ENCODE data around the gene GGA3.
"Not testable (repeated sequence)": the region's sequence is repeated elsewhere in the genome, so short reads cannot be mapped to it uniquely, and the experiment has no call there.

The GGA3 gene

DNA sequence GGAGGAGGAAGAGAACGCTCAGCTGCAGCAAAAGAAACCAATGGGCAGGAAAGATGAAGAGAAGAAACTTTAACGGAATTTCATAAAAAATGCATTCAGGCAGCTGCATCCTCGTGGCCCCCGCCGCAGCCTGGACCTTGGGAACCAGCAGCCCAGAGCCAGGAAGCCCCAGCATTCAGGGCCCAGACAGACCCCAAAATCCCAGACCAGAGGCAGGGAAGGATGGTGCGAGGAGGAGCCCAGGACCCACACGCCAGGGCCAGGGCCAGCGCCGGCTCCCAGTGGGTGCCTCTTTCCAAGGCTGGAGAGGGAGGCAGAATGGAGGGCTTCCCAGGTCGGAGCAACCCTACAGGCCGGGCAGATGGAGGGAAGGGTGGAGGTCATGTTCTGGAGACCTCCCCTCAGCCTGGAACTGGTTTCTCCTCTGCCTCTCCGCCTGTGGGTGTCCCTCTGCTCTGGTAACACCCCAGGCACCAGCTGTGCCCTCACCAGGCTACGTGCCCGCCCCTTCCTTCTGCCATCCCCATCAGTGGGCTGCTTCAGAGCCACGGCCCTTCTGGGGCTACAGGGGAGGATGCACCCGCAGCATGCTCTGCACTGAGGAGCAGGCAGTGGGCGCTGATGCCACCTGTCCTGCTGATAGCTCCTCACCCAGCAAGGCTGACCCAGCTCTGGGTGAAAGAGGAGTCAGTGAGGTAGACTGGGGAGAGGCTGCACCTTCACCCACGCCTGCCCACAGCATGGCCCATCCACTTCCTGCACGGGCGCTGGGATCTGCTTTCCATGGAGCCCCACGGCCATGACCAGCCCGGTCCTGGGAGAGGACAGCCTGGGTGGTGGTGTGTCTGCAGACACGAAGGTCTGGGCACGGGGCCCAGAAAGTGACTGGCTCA is 10.8 kb upstream of the GGA3 start:
- DNase-seq, result no peak

DNA sequence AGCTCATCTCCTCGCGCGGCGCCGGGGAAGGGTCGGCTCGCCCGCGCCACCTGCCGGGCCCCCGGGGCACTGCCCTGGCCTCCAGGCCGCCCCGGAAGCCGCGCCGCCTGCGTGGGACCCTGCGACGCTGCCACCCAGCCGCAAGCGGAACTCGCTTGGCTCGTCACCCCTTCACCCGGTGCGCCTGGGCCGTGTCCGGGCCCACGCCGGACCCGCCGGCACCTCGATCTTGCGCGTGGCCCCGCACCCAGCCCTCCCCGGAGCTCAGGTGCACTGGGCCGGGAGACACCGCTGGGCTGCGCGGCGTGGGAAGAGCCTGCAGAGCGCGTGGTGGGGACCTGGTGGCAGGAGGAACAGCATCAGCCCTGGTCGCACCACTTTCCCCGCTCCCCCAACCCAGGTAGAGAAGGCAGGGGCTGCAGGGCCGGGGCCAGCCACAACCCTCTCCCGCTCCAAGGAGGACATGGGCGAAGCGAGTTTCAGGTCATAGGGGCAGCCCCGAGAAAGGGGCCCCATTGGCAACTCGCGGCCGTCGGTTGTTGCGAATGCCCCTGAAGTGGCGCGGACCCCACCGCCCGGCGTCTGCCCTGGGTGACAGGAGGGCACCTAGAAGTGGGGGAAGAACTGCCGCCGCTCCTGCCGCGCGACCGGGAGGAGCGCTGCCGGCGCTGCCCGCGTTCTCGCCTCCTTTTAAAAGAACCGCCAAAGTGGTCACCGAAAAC is 10.0 kb upstream of the GGA3 start:
- peak; percentile 88 for DNase-seq

DNA sequence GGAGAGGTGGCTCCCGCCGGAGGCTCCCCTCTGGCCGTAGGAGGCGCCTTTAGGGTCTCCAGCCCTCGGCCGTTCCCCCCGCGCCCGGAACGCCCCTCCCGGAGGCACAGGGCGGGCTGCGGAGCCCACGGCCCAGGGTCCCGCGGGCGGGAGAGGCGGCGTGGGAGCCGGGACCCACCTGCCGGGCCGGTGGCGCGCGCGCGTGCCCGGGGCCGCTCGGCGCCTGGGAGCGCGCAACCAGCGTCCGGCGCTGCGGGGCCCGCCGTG is 9.5 kb upstream of the GGA3 start, which contains the start of gene MIF4GD:
Gene MIF4GD, minus strand, starts transcription at position 266 of the 267 bp plus-strand sequence. CDS start 1,036 bp downstream, outside the sequence.
- DNase-seq, result no peak

DNA sequence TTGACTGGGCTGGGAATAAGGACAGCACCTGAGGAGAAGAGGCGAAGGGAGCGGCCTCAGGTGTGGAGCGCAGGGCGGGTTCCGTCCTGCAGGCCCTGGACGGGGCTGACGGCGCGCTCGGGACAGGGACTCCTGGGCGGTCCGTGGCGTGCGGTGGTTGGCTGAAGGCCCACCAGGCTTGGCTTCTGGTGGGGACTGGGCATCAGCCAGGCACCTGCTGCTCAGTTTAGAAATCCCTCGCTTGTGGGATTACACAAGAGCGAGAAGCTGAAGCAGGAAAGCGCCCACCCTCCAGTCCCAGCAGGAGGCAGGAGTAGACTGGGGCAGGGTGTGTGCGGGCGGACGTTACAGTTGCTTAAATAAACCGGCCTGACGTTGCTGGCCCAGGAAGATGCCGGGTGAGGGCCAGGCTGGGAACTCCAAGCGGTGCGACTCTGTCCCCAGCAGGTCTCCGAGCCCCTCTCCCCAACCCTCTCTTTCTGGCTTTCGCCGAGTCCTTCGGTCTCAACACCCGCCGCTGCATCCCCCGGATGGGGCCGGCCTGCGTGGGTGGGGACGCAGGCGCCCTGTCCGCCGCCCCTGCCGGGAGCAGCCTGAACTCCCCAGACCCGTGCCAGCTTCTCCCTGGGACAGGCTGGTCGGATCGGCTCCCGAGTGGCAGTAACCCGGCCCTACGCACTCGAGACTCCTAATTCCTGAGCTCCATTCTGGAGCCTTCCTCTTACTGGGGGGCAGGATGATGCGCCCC is 9.0 kb upstream of the GGA3 start:
- DNase-seq, result peak; percentile 50

DNA sequence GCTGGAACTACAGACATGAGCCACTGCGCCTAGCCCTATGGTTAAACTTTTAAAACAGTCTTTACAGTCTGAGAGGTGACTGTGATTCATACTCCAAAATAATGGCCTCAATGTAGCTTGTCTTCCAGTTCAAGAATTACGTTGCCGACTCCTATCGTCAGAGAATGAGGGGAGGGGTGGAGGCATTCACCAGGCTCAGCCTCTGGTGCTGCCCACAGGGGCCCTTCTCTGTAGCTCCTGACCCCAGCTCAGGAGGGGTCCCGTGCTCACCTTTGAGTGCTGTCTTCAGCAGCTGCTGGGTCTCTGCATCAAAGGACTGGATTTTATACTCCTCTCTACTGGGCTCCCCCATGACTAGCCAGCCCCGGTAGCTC is 8.4 kb upstream of the GGA3 start:
- no peak for DNase-seq

DNA sequence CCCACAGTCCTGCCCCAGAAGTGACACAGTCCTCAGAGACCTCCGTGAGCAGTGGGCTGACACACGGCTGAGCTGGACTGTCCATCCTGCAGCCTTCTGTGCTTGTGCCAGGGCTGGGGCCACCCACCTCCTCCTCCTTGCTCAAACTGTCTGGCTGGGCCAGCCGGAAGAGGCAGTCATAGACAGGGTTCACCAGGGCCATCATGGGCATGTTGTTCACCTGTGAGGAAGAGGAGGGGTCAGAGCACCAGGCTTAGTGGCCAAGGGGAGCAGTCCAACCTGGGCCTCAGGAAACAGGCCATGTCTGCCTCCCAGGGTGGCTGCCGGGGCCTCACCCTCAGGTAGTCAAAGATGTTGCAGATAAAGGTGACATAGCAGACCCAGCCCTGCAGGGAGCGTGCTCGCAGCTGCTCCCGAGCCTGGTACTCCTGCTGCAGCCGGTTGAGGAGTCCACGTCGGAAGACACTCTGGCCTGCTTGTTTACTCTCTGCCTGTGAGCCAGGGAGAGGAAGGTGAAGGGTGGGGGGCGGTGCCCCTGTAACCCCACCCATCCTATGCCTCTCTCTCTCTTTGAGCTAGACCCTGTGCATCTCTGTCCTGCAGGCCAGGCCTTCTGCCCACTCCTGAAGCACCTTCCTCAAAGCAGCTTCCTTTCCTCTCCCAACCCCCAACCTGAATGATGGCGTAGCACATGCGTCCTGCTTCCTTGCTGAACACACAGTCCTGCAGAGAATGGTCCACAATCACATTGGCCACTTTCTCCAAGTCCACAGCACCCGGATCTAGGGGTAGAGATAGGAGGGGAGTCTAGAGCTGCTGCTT is 6.2 kb upstream of the GGA3 start:
- DNase-seq, result no peak

DNA sequence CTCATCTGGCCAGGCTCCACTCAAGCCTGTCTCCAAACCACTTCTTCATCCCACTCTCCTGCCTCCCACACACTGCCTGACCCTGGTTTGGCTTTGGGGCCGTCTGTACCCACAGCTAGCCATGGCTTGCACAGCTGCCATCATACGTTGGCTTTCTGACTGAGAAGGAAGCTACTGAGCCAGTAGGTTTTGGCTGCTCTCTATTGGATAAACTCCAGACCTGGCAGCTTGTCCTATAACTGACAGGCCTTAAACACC is 5.7 kb upstream of the GGA3 start:
- no peak for DNase-seq

DNA sequence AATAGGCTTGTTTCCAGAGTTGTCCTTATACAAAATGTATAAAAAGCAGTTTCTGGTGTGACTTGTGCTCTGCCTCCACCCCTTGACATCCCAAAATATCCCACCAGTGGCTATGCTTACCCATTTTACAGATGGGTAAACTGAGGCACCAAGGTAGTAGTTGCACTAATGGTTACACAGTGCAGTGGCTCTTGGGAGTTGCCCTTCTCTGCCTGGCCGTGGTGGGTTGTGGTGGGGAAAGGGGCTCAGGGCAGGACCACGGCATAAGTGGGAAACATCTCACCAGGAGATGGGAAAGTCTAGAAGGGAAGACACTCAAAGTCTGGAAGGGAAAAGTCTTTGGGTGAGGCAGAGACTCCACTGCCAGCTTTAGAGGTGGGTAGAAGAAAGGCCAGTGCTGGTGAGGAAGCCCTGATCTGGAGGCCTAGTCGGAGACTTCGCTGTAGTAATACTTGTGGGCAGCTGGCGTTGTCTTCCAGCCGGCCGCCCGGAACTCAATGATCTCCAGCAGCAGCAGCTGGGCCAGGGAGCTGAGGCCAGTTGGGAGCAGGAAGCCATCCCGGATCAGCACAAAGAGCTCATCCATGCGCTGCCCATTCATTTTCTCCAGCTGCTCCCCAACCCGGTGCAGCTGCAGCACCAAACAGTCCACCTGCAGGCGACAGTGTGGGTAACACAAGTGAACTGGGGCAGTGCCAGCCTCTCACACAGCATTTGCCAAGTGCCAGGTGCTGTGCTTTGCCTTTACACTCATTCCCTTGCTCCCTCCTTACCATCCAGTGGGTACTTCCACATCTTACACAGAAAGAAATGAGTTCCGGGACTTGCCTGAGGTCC is 5.1 kb upstream of the GGA3 start:
- no peak for DNase-seq

DNA sequence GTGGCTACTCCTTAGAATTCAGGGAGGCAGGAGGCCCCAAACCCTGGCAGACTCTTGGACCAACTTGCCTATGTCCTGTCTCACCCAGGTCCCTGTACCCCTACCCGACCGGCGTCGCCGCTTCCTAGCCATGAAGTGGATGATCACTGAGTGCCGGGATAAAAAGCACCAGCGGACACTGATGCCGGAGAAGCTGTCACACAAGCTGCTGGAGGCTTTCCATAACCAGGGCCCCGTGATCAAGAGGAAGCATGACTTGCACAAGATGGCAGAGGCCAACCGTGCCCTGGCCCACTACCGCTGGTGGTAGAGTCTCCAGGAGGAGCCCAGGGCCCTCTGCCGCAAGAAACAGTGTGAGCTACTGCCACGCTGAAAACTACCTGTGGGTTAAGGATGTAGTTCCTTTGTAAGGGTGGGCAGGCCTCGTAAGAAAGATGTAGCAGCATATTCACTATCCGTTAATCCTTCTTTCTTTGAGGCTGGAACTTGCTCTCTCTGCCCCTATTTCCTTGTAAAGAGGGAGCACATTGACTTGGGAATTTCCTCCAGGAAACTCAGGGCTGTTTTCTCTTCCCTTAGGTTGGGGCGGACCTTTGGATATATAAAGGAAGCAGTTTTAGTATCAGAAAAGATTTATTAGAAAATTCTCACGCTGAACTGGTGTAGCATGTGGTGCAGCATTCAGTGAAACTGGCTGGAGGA is 4.4 kb upstream of the GGA3 start:
- no peak for DNase-seq

DNA sequence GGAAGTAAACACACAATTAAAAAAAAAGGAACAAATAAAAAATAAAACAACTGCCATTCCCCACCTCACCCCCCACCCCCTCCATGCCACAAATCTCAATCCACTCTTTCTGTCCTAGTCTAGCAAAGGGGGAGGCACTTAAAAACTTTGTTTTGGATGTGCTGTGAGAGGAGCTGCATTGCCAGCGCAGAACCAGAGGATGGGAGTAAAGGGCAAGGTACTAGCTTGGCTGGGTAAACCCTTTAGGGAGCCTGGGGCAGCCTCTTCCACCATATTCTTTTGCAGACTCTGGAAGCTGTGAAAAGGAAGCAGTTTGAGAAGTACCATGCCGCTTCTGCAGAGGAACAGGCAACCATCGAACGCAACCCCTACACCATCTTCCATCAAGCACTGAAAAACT is 1.6 kb upstream of the GGA3 start:
- DNase-seq, result no peak

DNA sequence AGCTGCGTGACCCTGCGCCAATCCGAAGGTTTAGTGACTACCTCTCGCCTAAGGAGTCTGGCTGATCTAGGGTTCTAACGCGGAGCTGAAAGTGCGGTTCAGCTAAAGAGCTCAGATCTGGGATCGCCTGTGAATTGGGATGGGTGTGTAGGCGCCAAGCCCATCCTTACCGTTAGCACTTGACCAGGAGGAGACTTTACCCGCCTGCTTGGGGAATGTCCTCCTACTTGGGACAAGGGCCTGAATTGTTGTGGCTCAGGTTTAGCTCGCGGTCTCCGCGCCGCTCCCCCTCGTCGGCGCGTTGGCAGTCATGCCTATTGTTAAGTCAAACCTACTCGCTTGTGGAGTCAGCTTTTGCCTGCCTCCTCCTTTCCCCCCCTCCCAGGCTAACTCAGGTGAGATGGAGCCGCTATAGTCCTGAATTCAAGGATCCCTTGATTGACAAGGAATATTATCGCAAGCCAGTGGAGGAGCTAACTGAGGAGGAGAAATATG is 753 bp upstream of the GGA3 start:
- no peak for DNase-seq

DNA sequence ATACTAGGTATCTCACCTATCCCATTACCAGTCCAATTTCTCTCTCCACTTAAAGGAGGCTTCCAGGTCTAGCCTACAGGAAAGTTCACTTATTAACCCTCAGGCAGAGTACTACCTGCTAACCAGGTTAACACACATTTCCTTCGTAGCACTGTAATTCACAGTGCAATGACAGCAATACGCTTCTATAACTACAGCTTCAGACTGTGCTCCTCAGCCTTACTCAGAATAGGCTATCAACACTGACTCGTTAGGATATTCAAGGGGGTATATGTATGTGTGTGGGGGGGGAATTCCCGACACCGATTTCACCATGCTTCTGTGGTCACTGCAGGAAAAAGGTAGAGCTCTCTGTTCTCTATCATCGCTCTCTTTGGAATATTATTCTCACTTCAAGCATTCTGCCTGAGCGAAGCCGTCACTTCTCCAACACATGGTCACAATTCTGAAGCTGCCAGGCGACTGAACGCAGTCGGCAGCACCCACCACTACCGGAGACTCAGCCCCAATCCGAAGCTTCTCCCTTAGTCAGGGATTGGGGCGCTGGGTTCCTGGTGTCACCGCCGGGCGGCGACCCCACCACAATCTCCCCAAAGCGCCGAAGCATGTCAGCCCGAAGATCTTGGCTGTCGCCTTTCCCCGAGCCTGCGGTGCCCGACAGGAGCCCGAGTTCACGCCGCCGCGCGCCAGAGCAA is 618 bp downstream of the GGA3 start:
- DNase-seq, result peak; percentile 67

DNA sequence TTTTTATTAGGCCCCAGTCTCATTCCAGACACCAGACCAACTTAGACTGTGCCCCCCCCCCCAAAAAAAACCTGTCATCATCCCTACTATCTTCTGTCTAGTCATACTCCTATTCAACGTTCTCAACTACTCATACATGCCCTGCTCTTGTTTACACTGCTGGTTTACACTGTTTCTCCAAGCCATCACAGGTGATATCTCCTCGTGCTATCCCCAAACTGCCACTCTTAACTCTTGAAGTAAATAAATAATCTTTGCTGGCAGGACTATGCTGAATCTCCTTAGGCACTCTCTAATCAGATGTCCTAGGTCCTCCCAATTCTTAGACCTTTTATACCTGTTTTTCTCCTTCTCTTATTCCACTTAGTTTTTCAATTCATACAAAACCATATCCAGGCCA is 4.2 kb downstream of the GGA3 start:
- DNase-seq, result not testable (repeated sequence)

DNA sequence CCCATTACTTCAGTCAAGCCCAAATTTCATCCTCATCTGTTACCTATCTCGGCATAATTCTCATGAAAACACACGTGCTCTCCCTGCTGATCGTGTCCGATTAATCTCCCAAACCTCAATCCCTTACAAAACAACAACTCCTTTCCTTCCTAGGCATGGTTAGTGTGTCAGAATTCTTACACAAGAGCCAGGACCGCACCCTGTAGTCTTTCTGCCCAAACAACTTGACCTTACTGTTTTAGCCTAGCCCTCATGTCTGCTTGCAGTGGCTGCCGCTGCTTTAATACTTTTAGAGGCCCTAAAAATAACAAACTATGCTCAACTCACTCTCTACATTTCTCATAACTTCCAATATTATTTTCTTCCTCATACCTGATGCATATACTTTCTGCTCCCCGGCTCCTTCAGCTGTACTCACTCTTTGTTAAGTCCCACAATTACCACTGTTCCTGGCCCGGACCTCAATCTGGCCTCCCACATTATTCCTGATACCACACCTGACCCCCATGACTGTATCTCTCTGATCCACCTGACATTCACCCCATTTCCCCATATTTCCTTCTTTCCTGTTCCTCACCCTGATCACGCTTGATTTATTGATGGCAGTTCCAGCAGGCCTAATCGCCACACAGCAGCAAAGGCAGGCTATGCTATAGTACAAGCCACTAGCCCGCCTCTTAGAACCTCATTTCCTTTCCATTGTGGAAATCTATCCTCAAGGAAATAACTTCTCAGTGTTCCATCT is 5.3 kb downstream of the GGA3 start:
- not testable (repeated sequence) for DNase-seq

DNA sequence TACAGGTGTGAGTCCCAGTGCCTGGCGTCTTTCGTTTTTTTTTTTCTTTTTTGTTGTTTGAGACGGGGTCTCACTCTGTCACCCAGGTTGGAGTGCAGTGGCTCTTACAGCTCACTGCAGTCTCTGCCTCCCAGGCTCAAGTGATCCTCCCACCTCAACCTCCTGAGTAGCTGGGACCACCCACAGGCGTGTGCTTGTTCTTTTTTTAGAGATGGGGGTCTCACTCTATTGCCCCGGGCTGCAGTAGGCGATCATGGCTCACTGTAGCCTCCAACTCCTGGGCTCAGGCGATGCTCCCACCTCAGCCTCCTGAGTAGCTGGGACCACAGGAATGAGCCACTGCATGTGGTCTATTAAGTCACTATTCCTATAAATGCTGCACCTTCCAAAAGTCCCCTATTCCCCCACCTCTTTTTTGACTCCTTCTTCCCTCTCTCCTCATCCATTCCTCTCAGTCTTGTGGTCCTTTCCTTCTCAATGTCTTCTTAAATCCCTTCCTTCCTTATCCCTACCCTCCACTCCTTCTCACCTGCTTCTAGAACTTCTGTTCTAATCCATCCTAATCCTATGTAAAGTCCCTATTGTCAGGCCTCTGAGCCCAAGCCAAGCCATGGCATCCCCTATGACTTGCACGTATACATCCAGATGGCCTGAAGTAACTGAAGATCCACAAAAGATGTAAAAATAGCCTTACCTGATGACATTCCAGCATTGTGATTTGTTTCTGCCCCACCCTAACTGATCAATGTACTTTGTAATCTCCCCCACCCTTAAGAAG is 9.2 kb downstream of the GGA3 start:
- no peak for DNase-seq

DNA sequence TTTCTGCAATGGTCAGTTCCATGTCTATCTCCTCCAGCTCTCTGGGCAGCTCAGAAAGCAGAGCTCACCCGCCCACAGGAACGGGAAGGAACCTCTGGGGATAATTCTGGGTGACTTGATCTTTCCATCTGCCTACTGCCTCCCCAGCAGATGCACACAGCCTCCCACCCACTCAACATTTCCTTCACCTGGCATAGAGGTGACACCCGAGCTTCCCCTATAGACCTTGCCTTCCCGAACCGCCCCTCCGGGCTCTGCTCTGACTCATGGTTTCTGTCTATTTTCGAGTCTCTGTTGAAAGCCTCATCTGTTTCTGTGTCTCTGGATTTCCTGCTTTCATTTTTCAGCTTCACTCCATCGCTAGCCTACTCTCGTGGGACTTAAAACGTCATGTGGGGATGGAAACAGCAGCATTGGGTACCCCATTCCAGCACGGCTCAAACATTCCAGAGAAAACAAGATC is 11.4 kb downstream of the GGA3 start:
- peak; percentile 89 for DNase-seq

DNA sequence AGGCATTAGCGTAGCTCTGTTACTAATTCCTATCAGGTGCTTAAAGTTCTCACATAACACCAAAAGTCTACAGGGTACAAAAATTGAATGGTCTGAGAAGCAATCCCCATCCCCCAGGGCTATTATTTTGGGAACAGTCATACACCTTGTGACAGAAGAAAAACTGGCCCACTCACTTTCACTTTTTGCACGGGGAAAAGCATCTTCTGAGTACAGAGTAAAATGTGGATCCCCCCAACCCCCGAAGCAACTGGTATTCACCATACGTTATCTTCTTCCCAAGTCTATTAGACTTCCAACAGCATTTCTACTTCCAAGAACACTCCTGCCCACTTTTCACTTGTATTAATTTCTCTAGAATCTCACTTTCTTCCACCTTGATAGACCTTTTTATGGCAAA is 11.8 kb downstream of the GGA3 start:
- peak; percentile 38 for DNase-seq

DNA sequence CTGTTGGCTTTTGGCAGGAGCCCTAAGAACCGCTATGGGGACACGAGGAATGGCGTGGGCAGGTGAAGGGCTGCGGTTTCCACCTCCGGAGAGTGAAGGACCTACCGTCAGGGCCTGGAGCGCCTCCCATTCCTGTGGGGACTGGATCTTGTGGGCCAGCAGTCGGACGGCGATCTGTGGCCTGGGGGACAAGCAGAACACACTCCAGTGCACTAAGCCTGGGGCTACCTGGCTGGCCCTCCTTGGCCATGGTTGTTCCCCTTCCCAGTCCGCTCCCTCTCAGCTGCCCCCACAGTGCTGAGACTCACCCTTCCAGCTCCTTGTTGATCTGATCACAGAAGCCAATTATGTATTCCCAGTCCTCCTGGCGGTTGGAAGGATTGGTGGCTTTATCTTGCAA is 15.0 kb downstream of the GGA3 start:
- no peak for DNase-seq

DNA sequence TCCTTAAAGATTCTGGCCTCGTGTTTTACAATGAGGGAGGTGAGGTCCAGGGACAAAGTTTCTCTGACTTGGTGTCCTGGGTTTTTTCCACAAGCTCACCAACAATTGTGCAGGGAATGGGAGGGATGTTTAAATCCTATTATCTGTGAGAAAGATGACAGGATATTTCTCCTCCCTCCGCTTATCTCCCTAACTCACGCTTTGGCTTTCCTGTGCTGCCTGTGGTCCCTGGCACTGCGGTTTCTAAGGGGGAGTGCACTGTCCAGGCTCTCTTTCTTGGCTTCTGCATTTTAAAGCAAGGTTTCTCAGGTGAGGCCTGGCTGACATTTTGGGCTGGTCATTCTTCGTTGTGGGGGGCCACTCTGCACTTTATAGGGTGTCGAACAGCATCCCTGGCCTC is 16.4 kb downstream of the GGA3 start:
- no peak for DNase-seq
